T47D (cell line): ENCODE data around the gene NRP1.

Source experiments
- DNase-seq, 2 experiments: peaks; one replicate each; pipeline versions ENCODE4 v3.0.0 to v3.0.0-alpha.2; 2011 to 2012; ENCODE audit warnings: low read depth in 1 of 2, low spot score in 1 of 2
- JUND ChIP-seq: IDR thresholded peaks from 2 replicates; pipeline ENCODE4 v1.6.1; 2012; ENCODE audit warnings: low read depth
- in situ Hi-C: cut with HindIII; loops from 2 replicates; pipeline ENCODE4 v1.10.0; 2016; ENCODE audit warnings: low sequenced_read_pairs, low pct_unique_long_range_greater_than_20kb

The NRP1 gene

GRCh38 chr10:33211106-33211878 lies 123.2 kb downstream of the NRP1 start:
- no peak for DNase-seq
- TF ChIP-seq JUND: no peak
- in situ Hi-C loops: no loop called here

GRCh38 chr10:33209802-33210201 lies 124.7 kb downstream of the NRP1 start:
- TF ChIP-seq JUND: no peak
- in situ Hi-C loops: no loop called here

GRCh38 chr10:33208166-33208565 lies 126.3 kb downstream of the NRP1 start:
- DNase-seq: no peak
- no peak for TF ChIP-seq JUND
- in situ Hi-C loops: no loop called here

More at GRCh38 chr10:33209802-33210201, 124.7 kb downstream of the NRP1 start:
- DNase-seq: no peak

- in situ Hi-C loops: no loop called here
- no peak for TF ChIP-seq JUND
- no peak for DNase-seq
Observed at GRCh38 chr10:33204031-33204430, 130.4 kb downstream of the NRP1 start.

- TF ChIP-seq JUND: no peak
- in situ Hi-C loops: no loop called here
- DNase-seq: no peak
Observed at GRCh38 chr10:33201971-33202370, 132.5 kb downstream of the NRP1 start.

- in situ Hi-C loops: no loop called here
- no peak for TF ChIP-seq JUND
- no peak for DNase-seq
Observed at GRCh38 chr10:33201056-33201780, 133.2 kb downstream of the NRP1 start.

GRCh38 chr10:33199731-33200232 lies 134.7 kb downstream of the NRP1 start:
- no peak for TF ChIP-seq JUND
- no peak for DNase-seq

GRCh38 chr10:33198610-33199009 lies 135.9 kb downstream of the NRP1 start:
- no peak for TF ChIP-seq JUND
- DNase-seq: no peak
- in situ Hi-C loops: no loop called here

More at GRCh38 chr10:33199731-33200232, 134.7 kb downstream of the NRP1 start:
- in situ Hi-C loops: no loop called here

GRCh38 chr10:33196710-33197491 lies 137.6 kb downstream of the NRP1 start:
- in situ Hi-C loops: no loop called here
- DNase-seq: no peak
- no peak for TF ChIP-seq JUND

- in situ Hi-C loops: no loop called here
- TF ChIP-seq JUND: no peak
- DNase-seq: no peak
Observed at GRCh38 chr10:33196377-33196706, 138.1 kb downstream of the NRP1 start.

- in situ Hi-C loops: no loop called here
- no peak for TF ChIP-seq JUND
- DNase-seq: no peak
Observed at GRCh38 chr10:33195608-33196376, 138.7 kb downstream of the NRP1 start.

- no peak for DNase-seq
- TF ChIP-seq JUND: no peak
- in situ Hi-C loops: no loop called here
Observed at GRCh38 chr10:33193701-33194521, 140.6 kb downstream of the NRP1 start.
